Breast epithelium (tissue), 3 donors: ENCODE data around the gene GPR183.

Source experiments
- CTCF ChIP-seq, 3 donors: fragments of 450-650 bp; IDR thresholded peaks; one replicate each; pipeline ENCODE4 v1.5.1; 2016 to 2017; ENCODE audit warnings: antibody characterized with exemption in 3 of 3, mild to moderate bottlenecking in 3 of 3, moderate library complexity in 3 of 3
- POLR2A ChIP-seq: fragments of 450-650 bp; IDR thresholded peaks from one replicate; pipeline ENCODE4 v1.6.1; 2016; ENCODE audit warnings: antibody characterized with exemption, mild to moderate bottlenecking, moderate library complexity
- POLR2AphosphoS5 ChIP-seq, 3 donors: sonication (generic); formaldehyde crosslinking; IDR thresholded peaks; one replicate each; pipeline ENCODE4 v1.6.1; 2017; ENCODE audit warnings: antibody characterized with exemption in 3 of 3

- no peak for TF ChIP-seq CTCF (IDR thresholded peaks at IDR 0.05)
- no peak for TF ChIP-seq POLR2AphosphoS5 (IDR thresholded peaks at IDR 0.05)
- no peak for TF ChIP-seq POLR2A
These were observed 36.0 kb downstream of the GPR183 start for GRCh38 chr13:99271249-99271648.
